WTC11 (cell line): Measurements from ENCODE around the gene FAM193A.

Source experiments
- JUN ChIP-seq: sonication (generic); formaldehyde crosslinking; IDR thresholded peaks from 2 replicates; pipeline ENCODE4 v1.8.0; 2023; ENCODE audit warnings: mild to moderate bottlenecking, missing genetic modification reagents
- NFYB ChIP-seq: sonication (generic); formaldehyde crosslinking; conservative IDR thresholded peaks from 2 replicates; pipeline ENCODE4 v1.8.0; 2022; ENCODE audit warnings: low read depth, missing genetic modification reagents
- TF ChIP-seq, protein P1 (sequence below): sonication (generic); formaldehyde crosslinking; IDR thresholded peaks from 2 replicates; pipeline ENCODE4 v1.8.0; 2022; ENCODE audit warnings: mild to moderate bottlenecking, missing genetic modification reagents
- TF ChIP-seq, protein P2 (sequence below): fragments of 200-600 bp; IDR thresholded peaks from 2 replicates; pipeline ENCODE4 v1.8.0; 2022; ENCODE audit warnings: antibody characterized with exemption

DNA sequence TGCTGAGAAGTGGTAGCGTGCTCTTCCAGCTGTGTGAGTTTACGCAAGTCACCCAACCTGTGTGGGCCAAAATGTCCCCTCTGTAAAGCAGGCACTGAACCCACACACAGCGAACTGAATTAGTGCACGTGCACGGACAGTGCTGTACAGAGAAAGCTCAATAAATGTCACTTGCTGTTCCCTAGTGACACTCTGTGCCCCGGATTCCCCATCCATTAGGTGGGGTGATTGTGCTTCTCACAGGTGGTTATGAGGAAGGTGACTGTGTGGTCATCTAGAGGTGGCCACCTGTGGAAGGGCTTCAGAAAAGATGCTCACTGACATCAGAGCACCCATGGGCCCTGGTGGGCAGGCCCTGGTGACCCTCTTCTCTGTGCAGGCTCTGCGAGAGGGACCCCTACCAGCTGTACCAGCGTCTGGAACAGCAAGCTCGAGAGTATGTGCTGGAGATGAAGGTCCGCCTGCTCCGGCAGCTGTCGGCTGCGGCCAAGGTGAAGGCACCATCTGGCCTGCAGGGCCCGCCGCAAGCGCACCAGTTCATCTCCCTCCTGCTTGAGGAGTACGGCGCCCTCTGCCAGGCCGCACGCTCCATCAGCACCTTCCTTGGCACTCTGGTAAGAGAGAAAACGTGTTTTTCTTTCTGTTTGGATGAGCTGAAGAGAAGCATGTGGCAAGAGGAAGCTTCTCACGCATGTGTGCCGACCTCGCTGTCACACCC is 94.3 kb downstream of the FAM193A start:
- TF ChIP-seq NFYB (CRISPR knock-in tag) (no peak), JUN (CRISPR knock-in tag) (no peak)
- TF ChIP-seq, protein P1, sequence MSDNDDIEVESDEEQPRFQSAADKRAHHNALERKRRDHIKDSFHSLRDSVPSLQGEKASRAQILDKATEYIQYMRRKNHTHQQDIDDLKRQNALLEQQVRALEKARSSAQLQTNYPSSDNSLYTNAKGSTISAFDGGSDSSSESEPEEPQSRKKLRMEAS: no peak
- TF ChIP-seq, protein P2, sequence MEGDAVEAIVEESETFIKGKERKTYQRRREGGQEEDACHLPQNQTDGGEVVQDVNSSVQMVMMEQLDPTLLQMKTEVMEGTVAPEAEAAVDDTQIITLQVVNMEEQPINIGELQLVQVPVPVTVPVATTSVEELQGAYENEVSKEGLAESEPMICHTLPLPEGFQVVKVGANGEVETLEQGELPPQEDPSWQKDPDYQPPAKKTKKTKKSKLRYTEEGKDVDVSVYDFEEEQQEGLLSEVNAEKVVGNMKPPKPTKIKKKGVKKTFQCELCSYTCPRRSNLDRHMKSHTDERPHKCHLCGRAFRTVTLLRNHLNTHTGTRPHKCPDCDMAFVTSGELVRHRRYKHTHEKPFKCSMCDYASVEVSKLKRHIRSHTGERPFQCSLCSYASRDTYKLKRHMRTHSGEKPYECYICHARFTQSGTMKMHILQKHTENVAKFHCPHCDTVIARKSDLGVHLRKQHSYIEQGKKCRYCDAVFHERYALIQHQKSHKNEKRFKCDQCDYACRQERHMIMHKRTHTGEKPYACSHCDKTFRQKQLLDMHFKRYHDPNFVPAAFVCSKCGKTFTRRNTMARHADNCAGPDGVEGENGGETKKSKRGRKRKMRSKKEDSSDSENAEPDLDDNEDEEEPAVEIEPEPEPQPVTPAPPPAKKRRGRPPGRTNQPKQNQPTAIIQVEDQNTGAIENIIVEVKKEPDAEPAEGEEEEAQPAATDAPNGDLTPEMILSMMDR: no peak
